HG02973 (cell line): ENCODE results near the gene TRMU.

Experiments
- ATAC-seq: cut with Tn5 transposase; IDR thresholded peaks from one replicate; pipeline ENCODE4 v1.9.1; 2021; ENCODE audit warnings: moderate library complexity; ENCODE audit not compliant: unreplicated experiment

The TRMU gene

DNA sequence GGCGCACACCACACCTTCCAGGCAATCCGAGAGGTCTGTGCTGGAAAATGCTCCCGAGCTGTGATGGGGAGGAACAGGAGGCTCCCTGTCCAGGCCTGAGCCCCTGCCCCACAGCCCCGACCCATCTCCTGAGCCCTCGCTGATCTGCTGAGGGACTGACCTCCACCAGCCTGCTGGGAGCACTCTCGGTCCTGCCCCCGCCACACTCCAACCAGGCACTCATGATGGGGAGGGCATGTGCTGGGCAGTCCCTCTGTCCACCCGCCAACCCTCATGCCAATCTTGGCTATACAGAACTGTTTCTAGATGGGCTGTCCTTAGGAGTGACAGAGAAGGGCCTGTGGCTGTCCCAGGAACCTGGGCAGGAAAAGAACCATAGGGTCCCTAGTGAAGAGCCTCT, 70.8 kb downstream of the TRMU start:
- no peak for ATAC-seq

DNA sequence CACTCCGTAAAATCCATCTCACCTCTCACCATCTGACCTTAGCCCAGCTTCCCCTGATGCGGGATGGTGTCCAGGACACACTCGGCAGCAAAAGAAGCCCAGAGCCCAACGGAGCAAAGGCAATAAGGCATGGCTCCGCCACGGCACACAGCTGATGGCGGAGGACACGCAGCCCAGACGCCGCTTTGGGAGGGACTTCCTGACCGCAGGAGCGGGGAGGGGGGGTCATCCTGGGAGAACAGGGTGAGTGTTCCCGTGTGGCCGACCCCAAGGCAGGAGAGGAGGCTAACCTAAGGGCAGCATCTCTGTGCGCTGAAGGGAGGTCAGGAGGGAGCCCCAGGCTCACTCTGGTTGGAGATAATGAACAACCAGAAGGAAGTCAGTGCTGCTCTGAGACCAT, 71.3 kb downstream of the TRMU start:
- no peak for ATAC-seq
